CD14-positive monocyte (primary cell): ENCODE data around the gene CHRM5. TPM values are rescaled to one million over a fixed set of nuclear protein-coding genes. Genes with fewer than 3 reads are reported as not detected.

Experiments used
- DNase-seq, 3 donors: peaks; one replicate each; pipeline ENCODE4 v3.0.0-alpha.2; 2011 to 2022
- H2AFZ ChIP-seq: 2 replicates; pipeline ENCODE4 v1.6.0; 2012; ENCODE audit warnings: mild to moderate bottlenecking, low read depth, low read length, inconsistent platforms; ENCODE audit not compliant: insufficient read depth, poor library complexity, severe bottlenecking
- H3K27ac ChIP-seq, 2 donors: 1 replicate in 1 of 2; 2 replicates in 1 of 2; pipeline ENCODE4 v1.5.1; 2012 to 2013; ENCODE audit warnings: low read length in 2 of 2, control low read depth in 1 of 2, inconsistent platforms in 1 of 2, low read depth in 1 of 2, mild to moderate bottlenecking in 1 of 2
- H3K27me3 ChIP-seq, 2 donors: one replicate each; pipeline versions ENCODE4 v1.6.0 to v1.6.1; 2011 to 2013; ENCODE audit warnings: low read length in 2 of 2; ENCODE audit not compliant: control insufficient read depth in 2 of 2, insufficient read depth in 2 of 2
- H3K36me3 ChIP-seq, 2 donors: replicated peaks in 1 of 2; 1 replicate in 1 of 2; 2 replicates in 1 of 2; pipeline versions ENCODE4 v1.5.1 to v1.6.1; 2012 to 2013; ENCODE audit warnings: low read length in 2 of 2, control low read depth in 1 of 2, inconsistent platforms in 1 of 2, mild to moderate bottlenecking in 1 of 2; ENCODE audit not compliant: insufficient read depth in 2 of 2, control insufficient read depth in 1 of 2
- H3K4me1 ChIP-seq, 2 donors: 1 replicate in 1 of 2; 2 replicates in 1 of 2; pipeline versions ENCODE4 v1.5.1 to v1.6.1; 2012 to 2013; ENCODE audit warnings: low read length in 2 of 2, control low read depth in 1 of 2, inconsistent platforms in 1 of 2, mild to moderate bottlenecking in 1 of 2, moderate library complexity in 1 of 2; ENCODE audit not compliant: insufficient read depth in 2 of 2, control insufficient read depth in 1 of 2
- H3K4me2 ChIP-seq: replicated peaks from 2 replicates; pipeline ENCODE3; 2012; ENCODE audit warnings: low read length, moderate library complexity, mild to moderate bottlenecking; ENCODE audit not compliant: poor library complexity, severe bottlenecking; ENCODE audit errors: extremely low read depth
- H3K4me3 ChIP-seq, 3 experiments: fragments of 200-600 bp in 1 of 3; sonication (generic) in 1 of 3; replicated peaks in 1 of 3; 1 replicate in 2 of 3; 2 replicates in 1 of 3; pipeline ENCODE4 v1.5.1; 2011 to 2013; ENCODE audit warnings: low read length in 3 of 3, mild to moderate bottlenecking in 3 of 3, control low read depth in 2 of 3, low read depth in 2 of 3, inconsistent platforms in 1 of 3, moderate library complexity in 1 of 3
- H3K79me2 ChIP-seq: 2 replicates; pipeline ENCODE4 v1.6.0; 2012; ENCODE audit warnings: mild to moderate bottlenecking, control low read depth, inconsistent platforms, low read length, moderate library complexity; ENCODE audit not compliant: insufficient read depth
- H3K9ac ChIP-seq: 2 replicates; pipeline ENCODE4 v1.6.0; 2017; ENCODE audit warnings: low read length, mild to moderate bottlenecking; ENCODE audit not compliant: insufficient read depth, poor library complexity, severe bottlenecking
- H3K9me3 ChIP-seq, 2 donors: replicated peaks in 1 of 2; 1 replicate in 1 of 2; 2 replicates in 1 of 2; pipeline versions ENCODE4 v1.5.1 to v1.6.1; 2012 to 2013; ENCODE audit warnings: low read length in 2 of 2, control low read depth in 1 of 2; ENCODE audit not compliant: control insufficient read depth in 1 of 2, insufficient read depth in 1 of 2
- H4K20me1 ChIP-seq: 2 replicates; pipeline ENCODE4 v1.6.0; 2012; ENCODE audit warnings: mild to moderate bottlenecking, low read length, control low read depth, moderate library complexity; ENCODE audit not compliant: insufficient read depth
- H3K27ac Mint-ChIP-seq, 7 donors: one replicate each; pipeline ENCODE4 v1.8.0; 2020; ENCODE audit warnings: mild to moderate bottlenecking in 7 of 7, mixed read lengths in 7 of 7, moderate library complexity in 6 of 7, inconsistent platforms in 2 of 7
- H3K27me3 Mint-ChIP-seq, 3 donors: one replicate each; pipeline ENCODE4 v1.8.0; 2021 to 2022; ENCODE audit warnings: low read depth in 3 of 3, mild to moderate bottlenecking in 3 of 3, mixed read lengths in 3 of 3, moderate library complexity in 3 of 3, inconsistent platforms in 1 of 3
- H3K36me3 Mint-ChIP-seq, 2 donors: one replicate each; pipeline ENCODE4 v1.8.0; 2020; ENCODE audit warnings: mixed read lengths in 2 of 2, inconsistent platforms in 1 of 2, mild to moderate bottlenecking in 1 of 2
- H3K4me1 Mint-ChIP-seq: one replicate; pipeline ENCODE4 v1.8.0; 2020; ENCODE audit warnings: mild to moderate bottlenecking, mixed read lengths
- H3K4me3 Mint-ChIP-seq, 2 donors: one replicate each; pipeline ENCODE4 v1.8.0; 2020; ENCODE audit warnings: mild to moderate bottlenecking in 2 of 2, mixed read lengths in 2 of 2, moderate library complexity in 1 of 2
- H3K9me3 Mint-ChIP-seq, 7 donors: one replicate each; pipeline ENCODE4 v1.8.0; 2020 to 2022; ENCODE audit warnings: mixed read lengths in 7 of 7, mild to moderate bottlenecking in 6 of 7, moderate library complexity in 6 of 7, inconsistent platforms in 2 of 7
- CTCF ChIP-seq: fragments of 200-600 bp; IDR thresholded peaks from one replicate; pipeline ENCODE4 v1.8.0; 2022; ENCODE audit warnings: antibody characterized with exemption, mild to moderate bottlenecking
- WGBS: methylation state at CpG from one replicate; pipeline ENCODE4 v1.1.5; 2013; ENCODE audit warnings: missing lambda C conversion rate; ENCODE audit not compliant: insufficient coverage; 5-methylcytosine and 5-hydroxymethylcytosine counted together
- intact Hi-C, 2 donors: fragments of 100-400 bp; cut with micrococcal nuclease; formaldehyde crosslinking; loops; one replicate each; pipeline versions ENCODE4 v1.15.0 to v1.15.1; 2023
- polyA plus RNA-seq, 3 donors: library from polyadenylated mRNA; depleted of rRNA in 1 of 3; unstranded in 2 of 3; stranded (reverse) in 1 of 3; fragments of 300-500 nt in 2 of 3; fragments of >200 nt in 1 of 3; fragmentation: Illumina TruSeq in 2 of 3; gene quantifications; 1 replicate in 2 of 3; 2 replicates in 1 of 3; pipeline ENCODE4 v1.2.3, GENCODE V29; 2012 to 2021

CHRM5 gene
- polyA plus RNA-seq, 3 donors = not detected

- TF ChIP-seq CTCF = no peak
- Mint-ChIP-seq H3K4me3 (no peak overlapping the region), H3K4me1 (peaks cover 2% of the 10 kb centered on the region), H3K36me3 (no peaks in the 10 kb centered on the region), H3K27me3 (peaks cover 0 to 3% (median 2%) of the 10 kb centered on the region in 3 donors), H3K27ac (peak overlapping the region in 1 of 7 donors; percentile 54), H3K9me3 (peaks cover 0 to 7% (median 2%) of the 10 kb centered on the region in 7 donors)
- Histone ChIP-seq H3K79me2 (no peaks in the 10 kb centered on the region), H3K27ac (no peak overlapping the region), H3K4me2 (no peak overlapping the region), H2AFZ (no peak overlapping the region), H3K27me3 (no peaks in the 10 kb centered on the region), H3K36me3 (no peaks in the 10 kb centered on the region), H4K20me1 (no peaks in the 10 kb centered on the region), H3K9me3 (no peaks in the 10 kb centered on the region), H3K9ac (no peak overlapping the region), H3K4me1 (no peaks in the 10 kb centered on the region), H3K4me3 (no peak overlapping the region)
- WGBS = 95% methylated on average over 3 of the region's 5 CpGs
- intact Hi-C loops = no loop called here
- no peak for DNase-seq
These were observed 88.6 kb downstream of the CHRM5 start for GRCh38 chr15:34056911-34057310.

- WGBS = 35% methylated on average over 2 of the region's 2 CpGs
- H3K27me3 ChIP-seq = no peaks in the 10 kb centered on the region
- no peak overlapping the region for H3K27ac Mint-ChIP-seq
- no peaks in the 10 kb centered on the region for H4K20me1 ChIP-seq
- TF ChIP-seq CTCF = no peak
- H3K36me3 ChIP-seq = no peaks in the 10 kb centered on the region
- H3K4me3 Mint-ChIP-seq = no peak overlapping the region
- no peak for DNase-seq
- peaks cover 3% of the 10 kb centered on the region for H3K4me1 Mint-ChIP-seq
- no peaks in the 10 kb centered on the region for H3K79me2 ChIP-seq
- H3K27me3 Mint-ChIP-seq = peaks cover 0 to 3% (median 2%) of the 10 kb centered on the region in 3 donors
- H3K4me3 ChIP-seq = no peak overlapping the region
- intact Hi-C loops = no loop called here
- no peak overlapping the region for H2AFZ ChIP-seq
- H3K9me3 Mint-ChIP-seq = peaks cover 0 to 1% (median 0%) of the 10 kb centered on the region in 7 donors
- H3K4me1 ChIP-seq = no peaks in the 10 kb centered on the region
- H3K4me2 ChIP-seq = no peak overlapping the region
- no peaks in the 10 kb centered on the region for H3K9me3 ChIP-seq
- H3K9ac ChIP-seq = no peak overlapping the region
- no peak overlapping the region for H3K27ac ChIP-seq
- H3K36me3 Mint-ChIP-seq = no peaks in the 10 kb centered on the region
These were observed 91.2 kb downstream of the CHRM5 start for GRCh38 chr15:34059476-34059875.
